Colonic mucosa (tissue), 4 donors: ENCODE data around the gene AGBL4. TPM values are rescaled to one million over a fixed set of nuclear protein-coding genes. Genes with fewer than 3 reads are reported as not detected.

ENCODE experiments used
- DNase-seq: peaks from one replicate; pipeline ENCODE4 v3.0.0-alpha.2; 2020
- H3K27ac ChIP-seq: fragments of 200-600 bp; one replicate; pipeline ENCODE4 v1.8.0; 2021
- H3K27me3 ChIP-seq: fragments of 200-600 bp; one replicate; pipeline ENCODE4 v1.8.0; 2021
- H3K36me3 ChIP-seq: fragments of 200-600 bp; one replicate; pipeline ENCODE4 v1.8.0; 2021
- H3K4me1 ChIP-seq: fragments of 200-600 bp; one replicate; pipeline ENCODE4 v1.8.0; 2021; ENCODE audit warnings: mild to moderate bottlenecking
- H3K4me3 ChIP-seq: fragments of 200-600 bp; one replicate; pipeline ENCODE4 v1.8.0; 2021
- H3K9ac ChIP-seq, 2 donors: one replicate each; pipeline ENCODE4 v1.7.0; 2013; ENCODE audit warnings: control low read depth in 2 of 2, low read depth in 2 of 2, low read length in 2 of 2
- H3K9me3 ChIP-seq: fragments of 200-600 bp; one replicate; pipeline ENCODE4 v1.8.0; 2021
- intact Hi-C: fragments of 100-400 bp; cut with DNase I; formaldehyde crosslinking; loops from one replicate; pipeline ENCODE4 v1.14.1; 2022
- total RNA-seq, 2 donors: library from RNA; stranded (reverse); fragmentation: NEBNext Ultra II Directional in 1 of 2; extraction: Animal tissue kit (Norgen Biotek cat#: 25700) in 1 of 2; gene quantifications; one replicate each; pipeline ENCODE4 v1.2.1, GENCODE V29; 2021
- TF ChIP-seq, protein P1 (sequence below): fragments of 200-600 bp; IDR thresholded peaks from one replicate; pipeline ENCODE4 v1.8.0; 2022; ENCODE audit warnings: antibody characterized with exemption, mild to moderate bottlenecking
- donor health status: healthy.
- donor health status: DM: no; HTN: no; CAD: no.
- donor health status: DM: no; HTN: no; CAD: no.

AGBL4 gene
- total RNA-seq, 2 donors from 2014 or later, result 0.24 to 0.30 TPM

- TF ChIP-seq, protein P1, sequence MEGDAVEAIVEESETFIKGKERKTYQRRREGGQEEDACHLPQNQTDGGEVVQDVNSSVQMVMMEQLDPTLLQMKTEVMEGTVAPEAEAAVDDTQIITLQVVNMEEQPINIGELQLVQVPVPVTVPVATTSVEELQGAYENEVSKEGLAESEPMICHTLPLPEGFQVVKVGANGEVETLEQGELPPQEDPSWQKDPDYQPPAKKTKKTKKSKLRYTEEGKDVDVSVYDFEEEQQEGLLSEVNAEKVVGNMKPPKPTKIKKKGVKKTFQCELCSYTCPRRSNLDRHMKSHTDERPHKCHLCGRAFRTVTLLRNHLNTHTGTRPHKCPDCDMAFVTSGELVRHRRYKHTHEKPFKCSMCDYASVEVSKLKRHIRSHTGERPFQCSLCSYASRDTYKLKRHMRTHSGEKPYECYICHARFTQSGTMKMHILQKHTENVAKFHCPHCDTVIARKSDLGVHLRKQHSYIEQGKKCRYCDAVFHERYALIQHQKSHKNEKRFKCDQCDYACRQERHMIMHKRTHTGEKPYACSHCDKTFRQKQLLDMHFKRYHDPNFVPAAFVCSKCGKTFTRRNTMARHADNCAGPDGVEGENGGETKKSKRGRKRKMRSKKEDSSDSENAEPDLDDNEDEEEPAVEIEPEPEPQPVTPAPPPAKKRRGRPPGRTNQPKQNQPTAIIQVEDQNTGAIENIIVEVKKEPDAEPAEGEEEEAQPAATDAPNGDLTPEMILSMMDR, result no peak
These were observed 1465.4 kb downstream of the AGBL4 start for GRCh38 chr1:48558366-48558765.

DNA sequence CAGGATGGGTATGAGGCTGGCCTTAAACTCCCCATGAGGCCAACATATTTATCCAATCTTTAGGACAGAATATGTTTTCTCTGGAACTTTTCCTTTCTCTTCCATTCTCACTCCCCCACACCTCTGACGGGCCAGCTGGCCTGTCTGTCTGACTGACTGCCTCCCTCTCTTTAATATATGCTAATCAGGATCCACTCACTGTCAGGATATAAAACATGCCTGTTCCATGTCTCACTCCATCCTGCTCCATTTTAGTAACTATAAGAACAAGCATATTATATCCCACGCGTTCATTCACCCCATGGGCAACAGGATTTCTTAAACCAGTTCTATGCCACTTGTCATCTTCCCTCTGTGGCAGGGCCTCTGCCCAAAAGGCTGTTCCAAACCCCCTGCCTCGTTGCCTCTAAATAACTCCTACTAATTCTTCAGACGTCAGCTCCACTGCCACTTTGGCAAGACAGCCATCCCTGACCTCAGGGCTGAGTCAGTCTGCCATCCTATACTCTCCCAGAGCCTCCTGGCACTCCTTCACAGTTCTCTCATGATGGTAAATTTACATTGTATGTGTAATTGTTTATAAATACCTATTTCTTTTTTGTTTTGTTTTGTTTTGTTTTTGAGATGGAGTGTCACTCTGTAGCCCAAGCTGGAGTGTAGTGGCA, 1467.4 kb downstream of the AGBL4 start:
- no peak overlapping the region for H3K27ac ChIP-seq
- TF ChIP-seq, protein P1, result no peak
- H3K9ac ChIP-seq, result no peak overlapping the region
- H3K4me3 ChIP-seq, result no peak overlapping the region
- intact Hi-C loops, result no loop called here
- H3K27me3 ChIP-seq, result no peaks in the 10 kb centered on the region
- DNase-seq, result no peak
- H3K9me3 ChIP-seq, result no peaks in the 10 kb centered on the region
- no peaks in the 10 kb centered on the region for H3K4me1 ChIP-seq
- H3K36me3 ChIP-seq, result no peaks in the 10 kb centered on the region

More at GRCh38 chr1:48558366-48558765, 1465.4 kb downstream of the AGBL4 start:
- Histone ChIP-seq H3K36me3 (no peaks in the 10 kb centered on the region), H3K9me3 (no peaks in the 10 kb centered on the region), H3K4me3 (no peak overlapping the region), H3K27me3 (no peaks in the 10 kb centered on the region), H3K4me1 (no peaks in the 10 kb centered on the region), H3K9ac (no peak overlapping the region), H3K27ac (no peak overlapping the region)
- intact Hi-C loops, result no loop called here
- DNase-seq, result no peak

GRCh38 chr1:48555271-48555670, 1468.5 kb downstream of the AGBL4 start:
- no peaks in the 10 kb centered on the region for H3K4me1 ChIP-seq
- TF ChIP-seq, protein P1, result no peak
- no peak overlapping the region for H3K27ac ChIP-seq
- no peak overlapping the region for H3K4me3 ChIP-seq
- H3K9ac ChIP-seq, result no peak overlapping the region
- intact Hi-C loops, result no loop called here
- H3K36me3 ChIP-seq, result no peaks in the 10 kb centered on the region
- H3K27me3 ChIP-seq, result no peaks in the 10 kb centered on the region
- no peak for DNase-seq
- no peaks in the 10 kb centered on the region for H3K9me3 ChIP-seq

- DNase-seq, result no peak
- intact Hi-C loops, result no loop called here
- Histone ChIP-seq H3K36me3 (no peaks in the 10 kb centered on the region), H3K27me3 (no peaks in the 10 kb centered on the region), H3K27ac (no peak overlapping the region), H3K9ac (no peak overlapping the region), H3K9me3 (no peaks in the 10 kb centered on the region), H3K4me3 (no peak overlapping the region), H3K4me1 (no peaks in the 10 kb centered on the region)
- TF ChIP-seq, protein P1, result no peak
These were observed 1470.7 kb downstream of the AGBL4 start for GRCh38 chr1:48552903-48553606.

DNA sequence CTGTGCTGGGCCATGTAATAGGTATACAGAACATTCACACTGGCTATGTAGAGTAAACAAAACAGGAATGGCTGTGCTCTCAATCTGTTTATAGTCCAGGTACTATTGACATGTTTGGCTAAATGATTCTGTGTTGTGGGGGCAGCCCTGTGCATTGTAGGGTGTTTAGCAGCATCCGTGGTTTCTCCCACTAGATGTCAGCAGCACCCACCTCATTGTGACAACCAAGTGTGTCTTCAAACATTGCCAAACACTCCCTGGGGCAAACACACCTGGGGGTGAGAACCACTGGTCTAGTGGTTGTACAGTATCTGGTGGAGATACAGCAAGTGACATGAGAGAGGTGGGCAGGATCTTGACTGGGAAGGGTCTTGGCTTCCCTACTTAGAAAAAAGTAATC, 1471.3 kb downstream of the AGBL4 start:
- Histone ChIP-seq H3K36me3 (no peaks in the 10 kb centered on the region), H3K9ac (no peak overlapping the region), H3K4me3 (no peak overlapping the region), H3K27me3 (no peaks in the 10 kb centered on the region), H3K9me3 (no peaks in the 10 kb centered on the region), H3K27ac (no peak overlapping the region), H3K4me1 (no peaks in the 10 kb centered on the region)
- TF ChIP-seq, protein P1, result no peak
- intact Hi-C loops, result no loop called here
- no peak for DNase-seq
